Measurements from ENCODE around the gene MRM3. TPM values are rescaled to one million over a fixed set of nuclear protein-coding genes. Genes with fewer than 3 reads are reported as not detected.

MRM3 gene
- total and polyA plus RNA-seq, 4 donors = 8.5 to 17.5 (median 15.4) TPM

GRCh38 chr17:830381-830780 is 48.2 kb downstream of the MRM3 start:
- H3K36me3 ChIP-seq (ENCODE audit: control insufficient read depth in 4 of 4, insufficient read depth in 3 of 4, low read depth in 1 of 4, low read length in 3 of 4) = peaks cover 0 to 3% (median 0%) of the 10 kb centered on the region in 4 donors
- no peaks in the 10 kb centered on the region for H3K4me1 ChIP-seq (ENCODE audit: control insufficient read depth in 4 of 4, insufficient read depth in 4 of 4, low read length in 3 of 4)
- 77% methylated on average over 19 of the region's 19 CpGs for WGBS
- no peak overlapping the region for H3K4me3 ChIP-seq (ENCODE audit: low read depth in 1 of 3, low read length in 3 of 3)
- H3K27me3 ChIP-seq (ENCODE audit: control insufficient read depth in 4 of 4, insufficient read depth in 4 of 4, low read length in 3 of 4) = no peaks in the 10 kb centered on the region
- H3K9ac ChIP-seq (ENCODE audit: low read depth in 1 of 2, low read length in 2 of 2) = no peak overlapping the region
- TF ChIP-seq HNF4A (conservative IDR thresholded peaks at IDR 0.05) (no peak), JUND (IDR thresholded peaks at IDR 0.05) (no peak), FOXA1 (IDR thresholded peaks at IDR 0.05) (no peak), EGR1 (IDR thresholded peaks at IDR 0.05; ENCODE audit: low read depth in 2 of 2) (no peak), GABPA (IDR thresholded peaks at IDR 0.05 in 1 of 2, conservative IDR thresholded peaks at IDR 0.05 in 1 of 2) (no peak), FOXA2 (IDR thresholded peaks at IDR 0.05) (no peak), HNF4G (IDR thresholded peaks at IDR 0.05) (no peak), REST (IDR thresholded peaks at IDR 0.05) (no peak), TAF1 (conservative IDR thresholded peaks at IDR 0.05) (no peak), NR2F2 (IDR thresholded peaks at IDR 0.05) (no peak), ZBTB33 (IDR thresholded peaks at IDR 0.05) (no peak), SP1 (IDR thresholded peaks at IDR 0.05) (no peak), YY1 (IDR thresholded peaks at IDR 0.05) (no peak), MAX (IDR thresholded peaks at IDR 0.05) (no peak)
- TF ChIP-seq, protein P1, sequence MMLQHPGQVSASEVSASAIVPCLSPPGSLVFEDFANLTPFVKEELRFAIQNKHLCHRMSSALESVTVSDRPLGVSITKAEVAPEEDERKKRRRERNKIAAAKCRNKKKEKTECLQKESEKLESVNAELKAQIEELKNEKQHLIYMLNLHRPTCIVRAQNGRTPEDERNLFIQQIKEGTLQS (IDR thresholded peaks at IDR 0.05) = no peak
- TF ChIP-seq, protein P2, sequence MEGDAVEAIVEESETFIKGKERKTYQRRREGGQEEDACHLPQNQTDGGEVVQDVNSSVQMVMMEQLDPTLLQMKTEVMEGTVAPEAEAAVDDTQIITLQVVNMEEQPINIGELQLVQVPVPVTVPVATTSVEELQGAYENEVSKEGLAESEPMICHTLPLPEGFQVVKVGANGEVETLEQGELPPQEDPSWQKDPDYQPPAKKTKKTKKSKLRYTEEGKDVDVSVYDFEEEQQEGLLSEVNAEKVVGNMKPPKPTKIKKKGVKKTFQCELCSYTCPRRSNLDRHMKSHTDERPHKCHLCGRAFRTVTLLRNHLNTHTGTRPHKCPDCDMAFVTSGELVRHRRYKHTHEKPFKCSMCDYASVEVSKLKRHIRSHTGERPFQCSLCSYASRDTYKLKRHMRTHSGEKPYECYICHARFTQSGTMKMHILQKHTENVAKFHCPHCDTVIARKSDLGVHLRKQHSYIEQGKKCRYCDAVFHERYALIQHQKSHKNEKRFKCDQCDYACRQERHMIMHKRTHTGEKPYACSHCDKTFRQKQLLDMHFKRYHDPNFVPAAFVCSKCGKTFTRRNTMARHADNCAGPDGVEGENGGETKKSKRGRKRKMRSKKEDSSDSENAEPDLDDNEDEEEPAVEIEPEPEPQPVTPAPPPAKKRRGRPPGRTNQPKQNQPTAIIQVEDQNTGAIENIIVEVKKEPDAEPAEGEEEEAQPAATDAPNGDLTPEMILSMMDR (IDR thresholded peaks at IDR 0.05; ENCODE audit: low read depth, low read length, missing input control) = no peak
- no peak for DNase-seq (ENCODE audit: low spot score)
- H3K9me3 ChIP-seq (ENCODE audit: control insufficient read depth in 4 of 4, low read length in 3 of 4) = no peaks in the 10 kb centered on the region
- H3K27ac ChIP-seq (ENCODE audit: low read depth in 1 of 2, low read length in 2 of 2) = no peak overlapping the region

DNA sequence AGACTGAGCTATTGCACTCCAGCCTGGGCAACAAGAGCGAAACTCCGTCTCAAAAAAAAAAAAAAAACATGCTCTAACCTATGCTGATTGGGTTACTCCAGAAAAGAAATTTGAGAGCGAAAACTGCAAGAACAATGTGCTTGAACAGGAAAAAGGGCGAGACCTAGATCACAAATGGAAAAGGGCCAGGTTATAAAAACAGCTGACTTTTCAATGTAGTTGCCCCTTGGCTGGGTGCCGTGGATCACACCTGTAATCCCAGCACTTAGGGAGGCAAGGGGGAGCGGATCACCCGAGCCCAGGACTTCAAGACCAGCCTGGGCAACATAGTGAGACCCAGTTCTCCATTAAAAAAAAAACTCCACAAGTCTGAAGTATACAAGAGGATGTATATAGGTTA is 48.8 kb downstream of the MRM3 start:
- WGBS = 88% methylated on average over 7 of the region's 7 CpGs
- Histone ChIP-seq H3K4me3 (ENCODE audit: low read depth in 1 of 3, low read length in 3 of 3) (no peak overlapping the region), H3K27ac (ENCODE audit: low read depth in 1 of 2, low read length in 2 of 2) (no peak overlapping the region), H3K9ac (ENCODE audit: low read depth in 1 of 2, low read length in 2 of 2) (no peak overlapping the region), H3K36me3 (ENCODE audit: control insufficient read depth in 4 of 4, insufficient read depth in 3 of 4, low read depth in 1 of 4, low read length in 3 of 4) (no peaks in the 10 kb centered on the region), H3K27me3 (ENCODE audit: control insufficient read depth in 4 of 4, insufficient read depth in 4 of 4, low read length in 3 of 4) (no peaks in the 10 kb centered on the region), H3K4me1 (ENCODE audit: control insufficient read depth in 4 of 4, insufficient read depth in 4 of 4, low read length in 3 of 4) (no peaks in the 10 kb centered on the region), H3K9me3 (ENCODE audit: control insufficient read depth in 4 of 4, low read length in 3 of 4) (no peaks in the 10 kb centered on the region)
- DNase-seq (ENCODE audit: low spot score) = no peak
- no peak for TF ChIP-seq EGR1 (IDR thresholded peaks at IDR 0.05; ENCODE audit: low read depth in 2 of 2)
- TF ChIP-seq RAD21 (IDR thresholded peaks at IDR 0.05) = no peak
- TF ChIP-seq HNF4A (conservative IDR thresholded peaks at IDR 0.05) = no peak
- TF ChIP-seq JUND (IDR thresholded peaks at IDR 0.05) = no peak
- TF ChIP-seq NR2F2 (IDR thresholded peaks at IDR 0.05) = no peak
- no peak for TF ChIP-seq MAX (IDR thresholded peaks at IDR 0.05)
- TF ChIP-seq, protein P2 (IDR thresholded peaks at IDR 0.05; ENCODE audit: low read depth, low read length, missing input control) = no peak

All from liver (tissue), 9 donors.